Muscle layer of duodenum (tissue), 2 donors: ENCODE data around the gene BOLL.
"Not testable (repeated sequence)": the region's sequence is repeated elsewhere in the genome, so short reads cannot be mapped to it uniquely, and the experiment has no call there.

ENCODE experiments used
- H3K27ac ChIP-seq: one replicate; pipeline ENCODE4 v1.7.0; 2013; ENCODE audit warnings: mild to moderate bottlenecking, low read length
- H3K27me3 ChIP-seq: one replicate; pipeline ENCODE4 v1.7.0; 2013; ENCODE audit warnings: low read depth, mild to moderate bottlenecking, control low read depth, low read length
- H3K36me3 ChIP-seq, 2 donors: one replicate each; pipeline ENCODE4 v1.7.0; 2013; ENCODE audit warnings: low read length in 2 of 2, control low read depth in 1 of 2, mild to moderate bottlenecking in 1 of 2; ENCODE audit not compliant: insufficient read depth in 2 of 2, control insufficient read depth in 1 of 2
- H3K4me1 ChIP-seq, 2 donors: one replicate each; pipeline ENCODE4 v1.7.0; 2013; ENCODE audit warnings: low read length in 2 of 2, mild to moderate bottlenecking in 2 of 2, control low read depth in 1 of 2, moderate library complexity in 1 of 2; ENCODE audit not compliant: insufficient read depth in 2 of 2, control insufficient read depth in 1 of 2
- H3K4me3 ChIP-seq, 2 donors: one replicate each; pipeline ENCODE4 v1.7.0; 2013; ENCODE audit warnings: low read length in 2 of 2, low read depth in 1 of 2, mild to moderate bottlenecking in 1 of 2
- H3K9me3 ChIP-seq, 2 donors: one replicate each; pipeline ENCODE4 v1.7.0; 2013; ENCODE audit warnings: low read length in 2 of 2, control low read depth in 1 of 2, mild to moderate bottlenecking in 1 of 2; ENCODE audit not compliant: control insufficient read depth in 1 of 2
- donor health status: healthy.

BOLL gene, protein sequence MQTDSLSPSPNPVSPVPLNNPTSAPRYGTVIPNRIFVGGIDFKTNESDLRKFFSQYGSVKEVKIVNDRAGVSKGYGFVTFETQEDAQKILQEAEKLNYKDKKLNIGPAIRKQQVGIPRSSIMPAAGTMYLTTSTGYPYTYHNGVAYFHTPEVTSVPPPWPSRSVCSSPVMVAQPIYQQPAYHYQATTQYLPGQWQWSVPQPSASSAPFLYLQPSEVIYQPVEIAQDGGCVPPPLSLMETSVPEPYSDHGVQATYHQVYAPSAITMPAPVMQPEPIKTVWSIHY

DNA sequence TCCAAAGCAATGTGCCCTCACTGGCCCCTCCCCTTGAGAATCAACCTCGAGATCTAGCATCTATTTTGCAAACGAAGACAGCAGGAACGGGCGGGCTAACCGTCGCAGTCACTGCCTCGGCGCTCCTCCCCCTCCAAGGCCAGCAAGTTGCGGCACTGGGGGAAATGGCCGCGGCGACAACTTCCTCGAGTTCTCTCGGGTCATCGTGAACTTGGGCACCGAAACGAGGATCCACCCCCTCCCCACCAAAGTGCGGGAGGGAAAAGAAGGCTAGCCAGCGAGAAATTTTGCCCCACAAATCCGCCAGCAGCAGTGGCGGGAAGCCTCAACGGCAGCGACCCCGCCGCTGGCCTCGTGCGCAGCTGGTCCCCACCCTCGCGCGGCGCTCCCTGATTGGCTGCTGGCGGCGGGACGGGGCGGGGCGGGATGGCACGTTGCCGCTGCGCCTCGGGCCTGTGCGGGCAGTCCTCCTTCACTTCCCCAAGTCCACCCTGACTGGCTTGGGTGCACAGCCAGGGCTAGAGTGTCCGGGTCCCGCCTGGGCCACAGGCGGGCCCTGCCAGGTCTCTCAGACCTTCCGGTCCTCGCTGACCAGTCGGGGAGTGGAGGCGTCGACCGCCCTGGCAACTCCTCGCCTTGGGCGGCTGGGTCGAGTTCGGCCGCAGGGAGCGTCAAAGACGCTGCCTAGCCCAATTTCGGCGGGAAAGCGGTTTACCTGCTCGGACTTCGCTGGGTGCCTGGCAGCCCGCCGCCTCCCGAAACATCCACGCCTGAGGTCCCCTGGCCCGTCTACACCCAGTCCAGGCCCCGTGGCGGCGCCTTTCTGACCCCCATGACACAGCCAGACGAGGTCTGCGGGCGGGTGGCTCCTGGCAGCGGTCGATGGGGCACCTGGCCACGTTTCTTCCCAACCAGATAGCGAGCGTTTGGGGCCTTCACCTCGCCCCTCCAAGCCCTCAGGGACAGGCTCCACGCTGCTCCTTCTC is at the start of gene BOLL:
Gene BOLL (minus strand): TSS at position 364 of the 986 bp plus-strand sequence. CDS start 3,469 bp downstream, outside the sequence.
- H3K4me3 ChIP-seq: peak within 1 kb of the TSS; percentile 56 to 68
- peaks cover 8% of the 10 kb centered on the region for H3K27me3 ChIP-seq
- H3K27ac ChIP-seq: no peak within 1 kb of the TSS

DNA sequence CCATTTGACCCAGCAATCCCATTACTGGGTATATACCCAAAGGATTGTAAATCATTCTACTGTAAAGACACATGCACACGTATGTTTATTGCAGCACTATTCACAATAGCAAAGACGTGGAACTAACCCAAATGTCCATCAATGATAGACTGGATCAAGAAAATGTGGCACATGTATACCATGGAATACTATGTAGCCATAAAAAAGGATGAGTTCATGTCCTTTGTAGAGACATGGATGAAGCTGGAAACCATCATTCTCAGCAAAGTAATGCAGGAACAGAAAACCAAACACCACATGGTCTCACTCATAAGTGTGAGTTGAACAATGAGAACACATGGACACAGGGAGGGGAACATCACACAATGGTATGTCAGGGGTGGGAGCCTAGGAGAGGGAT is 49.7 kb upstream of the BOLL start:
- H3K9me3 ChIP-seq, H3K36me3 ChIP-seq, H3K27me3 ChIP-seq, H3K4me1 ChIP-seq, H3K27ac ChIP-seq, H3K4me3 ChIP-seq: not testable (repeated sequence)

More for the DNA sequence above, at the start of gene BOLL:
- Histone ChIP-seq H3K9me3 (no peaks in the 10 kb centered on the region), H3K36me3 (no peaks in the 10 kb centered on the region), H3K4me1 (peaks cover 0 to 10% of the 10 kb centered on the region in 2 donors)

DNA sequence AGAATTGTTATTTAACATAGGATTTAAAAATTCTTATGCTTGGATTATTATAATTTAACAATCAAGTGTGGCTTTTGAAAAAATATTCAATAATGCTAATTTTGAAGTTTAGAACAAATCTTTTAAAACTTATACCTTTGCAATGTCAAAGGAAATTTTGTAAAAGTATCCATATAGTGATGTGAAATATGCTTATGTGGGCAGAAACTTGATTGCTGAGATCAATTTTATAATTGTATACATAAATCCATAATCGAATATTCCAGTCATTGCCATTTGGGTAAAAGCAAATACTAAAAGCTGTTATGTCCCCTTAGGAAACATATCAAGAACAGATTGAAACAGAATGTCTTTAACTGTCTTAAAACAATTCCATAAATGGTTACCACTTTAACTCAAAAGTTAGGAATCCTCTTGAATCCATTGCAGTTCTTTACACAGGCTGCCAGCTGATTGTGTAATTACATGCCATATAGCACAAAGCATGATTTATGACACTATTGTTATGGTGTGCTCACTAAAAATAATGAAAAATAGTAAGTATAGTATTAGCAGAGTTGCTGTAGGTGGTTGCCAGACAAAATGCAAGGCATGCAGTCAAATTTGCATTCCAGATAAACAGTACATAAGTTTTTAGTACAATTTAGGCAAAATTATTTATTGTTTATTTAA is 43.5 kb upstream of the BOLL start:
- no peak overlapping the region for H3K27ac ChIP-seq
- H3K36me3 ChIP-seq: no peaks in the 10 kb centered on the region
- H3K9me3 ChIP-seq: no peaks in the 10 kb centered on the region
- H3K27me3 ChIP-seq: no peaks in the 10 kb centered on the region
- no peaks in the 10 kb centered on the region for H3K4me1 ChIP-seq
- H3K4me3 ChIP-seq: no peak overlapping the region

DNA sequence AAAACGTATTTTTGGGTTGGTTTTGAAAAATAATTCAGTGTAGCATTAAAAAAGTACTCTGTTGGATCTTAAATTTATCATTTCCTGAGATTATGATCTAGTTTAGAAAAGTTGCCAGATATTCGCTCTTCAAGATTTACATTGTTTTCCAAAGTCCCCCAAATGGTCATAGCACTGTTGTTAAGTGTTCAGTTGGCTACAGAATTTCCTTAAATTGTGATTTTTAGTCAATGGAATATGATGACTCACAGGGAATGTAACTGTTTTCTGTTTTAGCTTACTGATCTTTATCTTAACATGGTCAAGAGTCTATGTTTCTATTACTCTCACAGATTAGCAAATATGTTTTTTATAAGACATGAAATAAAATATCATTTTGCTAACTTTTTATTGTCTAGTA is 42.5 kb upstream of the BOLL start:
- H3K4me1 ChIP-seq: no peaks in the 10 kb centered on the region
- no peak overlapping the region for H3K27ac ChIP-seq
- H3K9me3 ChIP-seq: no peaks in the 10 kb centered on the region
- no peaks in the 10 kb centered on the region for H3K36me3 ChIP-seq
- no peak overlapping the region for H3K4me3 ChIP-seq
- no peaks in the 10 kb centered on the region for H3K27me3 ChIP-seq

DNA sequence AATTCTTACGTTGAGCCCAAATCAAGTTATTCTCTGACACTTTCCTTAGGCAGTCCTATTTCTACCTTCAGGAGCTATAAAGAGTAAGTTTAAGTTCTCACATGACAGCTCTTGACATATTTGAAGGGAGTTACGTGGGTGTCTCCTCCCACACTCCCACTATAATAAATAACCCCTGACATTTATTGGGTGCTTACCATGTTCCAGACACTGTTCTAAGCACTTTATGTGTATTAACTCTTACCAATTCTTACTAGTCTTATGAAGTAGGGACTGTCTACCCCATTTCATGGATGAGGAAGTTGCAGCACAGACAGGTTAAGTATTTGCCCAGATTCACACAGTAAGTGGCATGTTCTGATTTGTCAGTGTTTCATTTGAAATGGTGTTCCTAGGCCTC is 37.2 kb upstream of the BOLL start:
- H3K9me3 ChIP-seq: no peaks in the 10 kb centered on the region
- H3K36me3 ChIP-seq: no peaks in the 10 kb centered on the region
- H3K4me1 ChIP-seq: no peaks in the 10 kb centered on the region
- no peak overlapping the region for H3K4me3 ChIP-seq
- H3K27me3 ChIP-seq: no peaks in the 10 kb centered on the region
- H3K27ac ChIP-seq: no peak overlapping the region

GRCh38 chr2:197821550-197822289 is 36.6 kb upstream of the BOLL start:
- H3K4me1 ChIP-seq: no peaks in the 10 kb centered on the region
- no peaks in the 10 kb centered on the region for H3K27me3 ChIP-seq
- no peaks in the 10 kb centered on the region for H3K36me3 ChIP-seq
- no peak overlapping the region for H3K27ac ChIP-seq
- H3K4me3 ChIP-seq: no peak overlapping the region
- H3K9me3 ChIP-seq: no peaks in the 10 kb centered on the region

GRCh38 chr2:197814526-197814925 is 29.4 kb upstream of the BOLL start:
- Histone ChIP-seq H3K4me3 (no peak overlapping the region), H3K4me1 (no peaks in the 10 kb centered on the region), H3K27me3 (no peaks in the 10 kb centered on the region), H3K27ac (no peak overlapping the region), H3K36me3 (no peaks in the 10 kb centered on the region), H3K9me3 (no peaks in the 10 kb centered on the region)

DNA sequence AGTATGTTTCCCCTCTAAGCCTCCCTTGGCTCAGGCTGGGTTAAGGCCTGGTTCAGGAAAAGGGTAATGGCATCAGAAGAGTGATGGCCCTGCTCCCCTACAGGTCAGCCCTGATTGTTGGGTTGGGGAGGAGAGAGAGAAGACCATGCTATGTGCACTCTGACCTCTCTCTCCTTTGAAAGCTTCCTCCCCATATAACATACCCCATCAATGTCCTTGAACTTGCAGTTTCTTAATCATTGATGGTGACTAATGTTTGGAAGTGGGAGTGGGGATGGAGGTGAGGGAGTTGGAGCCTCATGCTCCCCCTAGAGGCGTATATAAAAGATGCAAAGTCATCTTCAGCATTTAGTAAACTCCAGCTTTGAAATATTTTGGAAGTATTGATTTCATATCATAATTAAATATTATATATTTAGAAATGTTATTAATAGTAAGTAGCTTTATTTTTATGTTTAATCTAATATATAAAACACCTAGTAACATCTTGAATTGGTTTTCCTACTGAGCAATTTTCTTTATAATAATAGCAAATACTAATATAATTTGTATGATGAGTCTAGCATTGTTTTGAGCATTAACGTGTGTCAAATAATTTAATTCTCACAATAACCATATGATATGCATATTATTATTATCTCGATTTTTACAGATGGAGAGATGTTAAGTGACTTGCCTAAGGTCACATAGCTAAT is 28.1 kb upstream of the BOLL start:
- Histone ChIP-seq H3K36me3 (no peaks in the 10 kb centered on the region), H3K9me3 (no peaks in the 10 kb centered on the region), H3K4me1 (no peaks in the 10 kb centered on the region), H3K4me3 (no peak overlapping the region), H3K27me3 (no peaks in the 10 kb centered on the region), H3K27ac (no peak overlapping the region)

- Histone ChIP-seq H3K27ac (no peak overlapping the region), H3K27me3 (no peaks in the 10 kb centered on the region), H3K9me3 (no peaks in the 10 kb centered on the region), H3K36me3 (no peaks in the 10 kb centered on the region), H3K4me1 (peaks cover 0 to 6% of the 10 kb centered on the region in 2 donors), H3K4me3 (no peak overlapping the region)
Measured at GRCh38 chr2:197810491-197810890, 25.4 kb upstream of the BOLL start.

GRCh38 chr2:197810016-197810415 is 24.9 kb upstream of the BOLL start:
- Histone ChIP-seq H3K36me3 (no peaks in the 10 kb centered on the region), H3K4me1 (peaks cover 0 to 7% of the 10 kb centered on the region in 2 donors), H3K27ac (no peak overlapping the region), H3K9me3 (no peaks in the 10 kb centered on the region), H3K27me3 (no peaks in the 10 kb centered on the region), H3K4me3 (no peak overlapping the region)
